ENCODE data around the gene TMC5.
"Not testable (repeated sequence)": the region's sequence is repeated elsewhere in the genome, so short reads cannot be mapped to it uniquely, and the experiment has no call there.

TMC5 gene

GRCh38 chr16:19540241-19540970 lies 122.7 kb downstream of the TMC5 start:
- DNase-seq (ENCODE audit: low read depth): no peak

GRCh38 chr16:19542138-19542821 lies 124.6 kb downstream of the TMC5 start:
- DNase-seq (ENCODE audit: low read depth): no peak

DNA sequence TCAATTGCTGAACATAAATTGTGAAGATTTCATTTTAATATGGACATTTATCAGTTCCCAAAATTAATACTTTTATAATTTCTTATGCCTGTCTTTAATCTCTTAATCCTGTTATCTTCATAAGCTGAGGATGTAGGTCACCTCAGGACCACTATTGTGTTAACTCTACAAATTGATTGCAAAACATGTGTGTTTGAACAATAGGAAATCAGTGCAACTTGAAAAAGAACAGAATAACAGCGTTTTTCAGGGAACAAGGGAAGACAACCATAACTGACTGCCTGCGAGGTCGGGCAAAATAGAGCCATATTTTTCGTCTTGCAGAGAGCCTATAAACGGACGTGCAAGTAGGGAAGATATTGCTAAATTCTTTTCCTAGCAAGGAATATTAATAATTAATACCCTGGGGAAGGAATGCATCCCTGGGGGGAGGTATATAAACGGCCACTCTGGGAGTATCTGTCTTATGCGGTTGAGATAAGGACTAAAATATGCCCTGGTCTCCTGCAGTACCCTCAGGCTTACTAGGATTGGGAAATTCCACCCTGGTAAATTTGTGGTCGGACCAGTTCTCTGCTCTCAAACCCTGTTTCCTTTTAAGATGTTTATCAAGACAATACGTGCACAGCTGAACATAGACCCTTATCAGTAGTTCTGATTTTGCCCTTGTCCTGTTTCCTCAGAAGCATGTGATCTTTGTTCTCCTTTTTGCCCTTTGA lies 125.8 kb downstream of the TMC5 start:
- DNase-seq (ENCODE audit: low read depth): not testable (repeated sequence)

GRCh38 chr16:19548144-19548543 lies 130.5 kb downstream of the TMC5 start:
- no peak for DNase-seq (ENCODE audit: low read depth)
